B cell (primary cell): ENCODE results near the gene NEMP2. TPM values are rescaled to one million over a fixed set of nuclear protein-coding genes. Genes with fewer than 3 reads are reported as not detected.

Experiments used
- ATAC-seq: fragments of 200-7000 bp; cut with Tn5 transposase; one replicate; pipeline ENCODE4 v1.10.0; 2021; ENCODE audit warnings: low read depth, mild to moderate bottlenecking, moderate number of reproducible peaks, moderate library complexity
- CTCF ChIA-PET: fragments of 350-600 bp; sonication (Branson Sonifier 250); formaldehyde crosslinking; loops from one replicate; lab custom pipeline; 2021; ENCODE audit warnings: antibody characterized with exemption, inconsistent platforms; lab: Charles Lee
- POLR2A ChIA-PET: fragments of 350-600 bp; sonication (Branson Sonifier 250); formaldehyde crosslinking; loops from one replicate; lab custom pipeline; 2021; ENCODE audit warnings: antibody characterized with exemption; lab: Charles Lee
- DNase-seq: peaks from one replicate; pipeline ENCODE4 v3.0.0; 2013
- H2AFZ ChIP-seq: 2 replicates; pipeline ENCODE4 v1.6.1; 2012; ENCODE audit warnings: mild to moderate bottlenecking, low read depth, low read length; ENCODE audit not compliant: insufficient read depth, poor library complexity, severe bottlenecking
- H3K27ac ChIP-seq, 2 donors: 1 replicate in 1 of 2; 2 replicates in 1 of 2; pipeline ENCODE4 v1.5.1; 2012 to 2013; ENCODE audit warnings: low read length in 2 of 2, mild to moderate bottlenecking in 2 of 2, moderate library complexity in 1 of 2
- H3K27me3 ChIP-seq, 4 experiments: fragments of 200-600 bp in 1 of 4; sonication (generic) in 1 of 4; replicated peaks in 1 of 4; 1 replicate in 2 of 4; 2 replicates in 2 of 4; pipeline versions ENCODE4 v1.6.1 to v1.7.0; 2013 to 2016; ENCODE audit warnings: low read length in 3 of 4, mild to moderate bottlenecking in 2 of 4, mixed read lengths in 1 of 4, moderate library complexity in 1 of 4; ENCODE audit not compliant: insufficient read depth in 4 of 4, control insufficient read depth in 3 of 4; ENCODE audit errors: control extremely low read depth in 1 of 4
- H3K36me3 ChIP-seq, 2 experiments: replicated peaks in 1 of 2; 1 replicate in 1 of 2; 2 replicates in 1 of 2; pipeline versions ENCODE4 v1.6.1 to v1.7.1; 2013; ENCODE audit warnings: low read length in 1 of 2; ENCODE audit not compliant: insufficient read depth in 2 of 2, control insufficient read depth in 1 of 2; ENCODE audit errors: control extremely low read depth in 1 of 2, extremely low read depth in 1 of 2
- H3K4me1 ChIP-seq, 2 donors: fragments of 200-600 bp in 1 of 2; sonication (generic) in 1 of 2; 1 replicate in 1 of 2; 2 replicates in 1 of 2; pipeline versions ENCODE4 v1.5.1 to v1.6.1; 2013 to 2017; ENCODE audit warnings: low read length in 2 of 2; ENCODE audit not compliant: control insufficient read depth in 2 of 2, insufficient read depth in 2 of 2
- H3K4me2 ChIP-seq: replicated peaks from 2 replicates; pipeline ENCODE3; 2012; ENCODE audit warnings: mild to moderate bottlenecking, low read depth, low read length; ENCODE audit not compliant: poor library complexity, severe bottlenecking
- H3K4me3 ChIP-seq, 5 experiments: fragments of 200-600 bp in 1 of 5; sonication (generic) in 1 of 5; 1 replicate in 3 of 5; 2 replicates in 2 of 5; pipeline versions ENCODE4 v1.5.1 to v1.7.0; 2011 to 2016; ENCODE audit warnings: low read length in 4 of 5, mild to moderate bottlenecking in 4 of 5, low read depth in 2 of 5, control low read depth in 1 of 5, moderate library complexity in 1 of 5; ENCODE audit not compliant: insufficient read depth in 1 of 5; ENCODE audit errors: control extremely low read depth in 1 of 5, extremely low read depth in 1 of 5
- H3K79me2 ChIP-seq: fragments of 200-600 bp; sonication (generic); one replicate; pipeline ENCODE4 v1.6.0; 2016; ENCODE audit warnings: low read length; ENCODE audit not compliant: control insufficient read depth, insufficient read depth
- H3K9ac ChIP-seq: fragments of 200-600 bp; sonication (generic); 2 replicates; pipeline ENCODE4 v1.6.1; 2017; ENCODE audit warnings: mild to moderate bottlenecking, low read length, moderate library complexity
- H3K9me3 ChIP-seq, 3 donors: one replicate each; pipeline versions ENCODE4 v1.6.1 to v1.7.1; 2013; ENCODE audit warnings: low read length in 2 of 3; ENCODE audit not compliant: control insufficient read depth in 2 of 3, insufficient read depth in 1 of 3; ENCODE audit errors: control extremely low read depth in 1 of 3
- H4K20me1 ChIP-seq: 2 replicates; pipeline ENCODE4 v1.6.0; 2012; ENCODE audit warnings: mild to moderate bottlenecking, low read length; ENCODE audit not compliant: insufficient read depth, control insufficient read depth, poor library complexity, severe bottlenecking
- H3K27ac Mint-ChIP-seq: one replicate; pipeline ENCODE4 v1.8.0; 2021; ENCODE audit warnings: mixed read lengths
- H3K27me3 Mint-ChIP-seq: one replicate; pipeline ENCODE4 v1.8.0; 2021; ENCODE audit warnings: mixed read lengths
- H3K4me1 Mint-ChIP-seq: one replicate; pipeline ENCODE4 v1.8.0; 2021; ENCODE audit warnings: mixed read lengths
- H3K4me3 Mint-ChIP-seq: one replicate; pipeline ENCODE4 v1.8.0; 2021; ENCODE audit warnings: mixed read lengths
- H3K9me3 Mint-ChIP-seq: one replicate; pipeline ENCODE4 v1.8.0; 2022; ENCODE audit warnings: mixed read lengths; ENCODE audit not compliant: insufficient read depth
- CTCF ChIP-seq: fragments of 200-600 bp; IDR thresholded peaks from one replicate; pipeline ENCODE4 v1.8.0; 2022; ENCODE audit warnings: antibody characterized with exemption, mild to moderate bottlenecking
- EZH2 ChIP-seq: IDR thresholded peaks from 2 replicates; pipeline ENCODE4 v1.6.1; 2012; ENCODE audit warnings: borderline replicate concordance, low read depth, mild to moderate bottlenecking, moderate library complexity, low read length; ENCODE audit not compliant: insufficient read depth, poor library complexity, severe bottlenecking
- WGBS: methylation state at CpG from one replicate; pipeline ENCODE4 v1.1.5; 2013; ENCODE audit warnings: missing lambda C conversion rate; ENCODE audit not compliant: insufficient coverage; 5-methylcytosine and 5-hydroxymethylcytosine counted together
- intact Hi-C: fragments of 100-400 bp; cut with micrococcal nuclease; formaldehyde crosslinking; loops from one replicate; pipeline ENCODE4 v1.10.0; 2022
- polyA plus RNA-seq: library from polyadenylated mRNA; depleted of rRNA; stranded (reverse); fragments of >200 nt; gene quantifications from 2 replicates; pipeline ENCODE4 v1.2.3, GENCODE V29; 2012
- total RNA-seq, 2 donors: library from RNA; stranded (reverse); fragments of 120-200 nt in 1 of 2; gene quantifications; 1 replicate in 1 of 2; 2 replicates in 1 of 2; pipeline versions ENCODE4 v1.2.3 to v1.2.4, GENCODE V29; 2013 to 2022

NEMP2 gene
- total and polyA plus RNA-seq, 2 donors (not counting 1 experiment from before 2014, with no cell fraction given): 1.3 to 17.3 TPM

DNA sequence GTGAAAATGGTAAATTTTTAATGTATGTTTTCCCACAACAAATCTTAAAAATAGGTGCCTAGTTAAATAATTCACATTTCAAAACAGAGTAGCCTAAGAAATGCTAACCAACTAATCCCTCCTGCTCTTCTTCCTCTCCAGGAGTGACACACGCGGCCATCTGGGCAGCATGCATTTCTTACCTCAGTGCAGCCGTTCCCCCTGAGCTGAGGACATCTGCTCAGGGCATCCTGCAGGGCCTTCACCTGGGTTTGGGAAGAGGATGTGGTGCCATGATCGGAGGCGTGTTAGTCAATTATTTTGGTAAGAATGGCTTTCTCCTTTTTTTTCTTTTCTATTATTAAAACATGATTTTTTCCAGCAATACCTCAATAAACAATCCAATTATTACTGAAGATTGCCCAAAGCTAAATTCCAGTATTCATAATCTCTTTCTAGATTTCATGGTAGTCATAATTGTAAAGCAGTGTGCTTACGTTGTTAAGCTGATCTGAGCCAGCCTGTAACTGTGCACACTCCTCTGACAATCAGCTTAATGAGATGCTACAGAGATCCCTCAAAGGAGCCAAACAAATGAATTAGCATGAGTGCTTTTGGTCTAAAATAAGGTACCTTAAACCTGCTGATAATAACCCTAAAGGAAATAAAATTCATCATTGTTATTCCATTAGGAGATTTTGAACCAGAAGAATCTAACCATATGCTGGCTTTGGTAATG is 45.8 kb downstream of the NEMP2 start:
- Histone ChIP-seq H3K9ac (no peak overlapping the region), H2AFZ (no peak overlapping the region), H3K27me3 (no peaks in the 10 kb centered on the region), H3K27ac (no peak overlapping the region), H3K79me2 (no peaks in the 10 kb centered on the region), H3K9me3 (peaks cover 0 to 4% (median 4%) of the 10 kb centered on the region in 3 donors), H3K36me3 (peaks cover 9 to 34% of the 10 kb centered on the region in 2 experiments), H3K4me3 (no peak overlapping the region), H3K4me2 (no peak overlapping the region), H4K20me1 (no peaks in the 10 kb centered on the region), H3K4me1 (no peaks in the 10 kb centered on the region)
- H3K27me3 Mint-ChIP-seq: no peaks in the 10 kb centered on the region
- TF ChIP-seq EZH2 (no peak), CTCF (no peak)
- intact Hi-C loops: no loop called here
- ATAC-seq: no peak
- CTCF ChIA-PET: no interaction called here
- H3K4me1 Mint-ChIP-seq: peaks cover 2% of the 10 kb centered on the region
- WGBS: no CpG with 5 or more reads among the region's 6 CpGs
- H3K9me3 Mint-ChIP-seq: peaks cover 6% of the 10 kb centered on the region
- H3K4me3 Mint-ChIP-seq: no peak overlapping the region
- no peak for DNase-seq
- H3K27ac Mint-ChIP-seq: no peak overlapping the region
- POLR2A ChIA-PET: no interaction called here

- TF ChIP-seq EZH2: no peak
- TF ChIP-seq CTCF: no peak
- H4K20me1 ChIP-seq: no peaks in the 10 kb centered on the region
- H3K4me1 Mint-ChIP-seq: no peaks in the 10 kb centered on the region
These were observed 48.4 kb downstream of the NEMP2 start for GRCh38 chr2:190486037-190486623.

More at GRCh38 chr2:190486037-190486623, 48.4 kb downstream of the NEMP2 start:
- Histone ChIP-seq H3K9me3 (peaks cover 0 to under 1% (median 0%) of the 10 kb centered on the region in 3 donors), H3K4me2 (no peak overlapping the region), H3K9ac (no peak overlapping the region), H2AFZ (no peak overlapping the region), H3K27me3 (no peaks in the 10 kb centered on the region), H3K27ac (no peak overlapping the region), H3K79me2 (no peaks in the 10 kb centered on the region), H3K4me1 (no peaks in the 10 kb centered on the region), H3K4me3 (no peak overlapping the region), H3K36me3 (peaks cover 1 to 24% of the 10 kb centered on the region in 2 experiments)
- 100% methylated on average over 2 of the region's 3 CpGs for WGBS
- Mint-ChIP-seq H3K27me3 (no peaks in the 10 kb centered on the region), H3K9me3 (peaks cover 2% of the 10 kb centered on the region), H3K27ac (no peak overlapping the region), H3K4me3 (no peak overlapping the region)
- intact Hi-C loops: no loop called here
- no peak for DNase-seq
- ChIA-PET CTCF (interaction anchor here (0.7 kb wide), 1 partner anchor 407 kb away, joined by 6 read pairs; no protein-coding TSS in a partner anchor), POLR2A (no interaction called here)
- ATAC-seq: no peak
